D341Med (cell line): ENCODE results near the gene CBX2.

Experiments used
- DNase-seq: peaks from one replicate; pipeline ENCODE4 v3.0.0; 2012; ENCODE audit warnings: low spot score

Gene CBX2

GRCh38 chr17:79777894-79778503, at the start of gene CBX2:
TSS of gene CBX2 (plus strand) at chr17:79778148. CDS start at chr17:79778236, 88 bp downstream.
- DNase-seq: peak; percentile 100

- peak; percentile 94 for DNase-seq
Measured at GRCh38 chr17:79728169-79728907, 49.6 kb upstream of the CBX2 start.

GRCh38 chr17:79728908-79729471, 49.0 kb upstream of the CBX2 start:
- peak; percentile 74 for DNase-seq

GRCh38 chr17:79729761-79730160, 48.2 kb upstream of the CBX2 start:
- DNase-seq: no peak

- no peak for DNase-seq
Measured at GRCh38 chr17:79730437-79730768, 47.5 kb upstream of the CBX2 start.

- DNase-seq: no peak
Measured at GRCh38 chr17:79730769-79731483, 47.0 kb upstream of the CBX2 start, which contains the start of gene ENPP7. TSS of gene ENPP7 (plus strand) at chr17:79730943. CDS start at chr17:79731140, 197 bp downstream.

- no peak for DNase-seq
Measured at GRCh38 chr17:79732254-79732653, 45.7 kb upstream of the CBX2 start.

- DNase-seq: no peak
Measured at GRCh38 chr17:79732804-79733691, 44.9 kb upstream of the CBX2 start.

- no peak for DNase-seq
Measured at GRCh38 chr17:79733692-79734070, 44.3 kb upstream of the CBX2 start.

GRCh38 chr17:79735096-79735495, 42.9 kb upstream of the CBX2 start:
- DNase-seq: no peak

GRCh38 chr17:79737046-79737921, 40.7 kb upstream of the CBX2 start:
- DNase-seq: no peak

GRCh38 chr17:79737922-79738578, 39.9 kb upstream of the CBX2 start:
- DNase-seq: no peak

GRCh38 chr17:79738643-79739042, 39.3 kb upstream of the CBX2 start:
- DNase-seq: no peak

GRCh38 chr17:79739148-79740062, 38.5 kb upstream of the CBX2 start:
- DNase-seq: no peak

- no peak for DNase-seq
Measured at GRCh38 chr17:79740413-79740812, 37.5 kb upstream of the CBX2 start.

- no peak for DNase-seq
Measured at GRCh38 chr17:79741401-79741750, 36.6 kb upstream of the CBX2 start.

- DNase-seq: peak; percentile 98
Measured at GRCh38 chr17:79741751-79742588, 36.0 kb upstream of the CBX2 start.

GRCh38 chr17:79742589-79742918, 35.4 kb upstream of the CBX2 start:
- DNase-seq: no peak
